GM19193 (cell line): ENCODE data around the gene ZKSCAN4.

Source experiments
- POLR2A ChIP-seq: IDR thresholded peaks from 4 replicates; pipeline ENCODE4 v1.6.1; 2011; ENCODE audit not compliant: insufficient read depth, insufficient read length; ENCODE audit errors: extremely low read depth

Gene ZKSCAN4

DNA sequence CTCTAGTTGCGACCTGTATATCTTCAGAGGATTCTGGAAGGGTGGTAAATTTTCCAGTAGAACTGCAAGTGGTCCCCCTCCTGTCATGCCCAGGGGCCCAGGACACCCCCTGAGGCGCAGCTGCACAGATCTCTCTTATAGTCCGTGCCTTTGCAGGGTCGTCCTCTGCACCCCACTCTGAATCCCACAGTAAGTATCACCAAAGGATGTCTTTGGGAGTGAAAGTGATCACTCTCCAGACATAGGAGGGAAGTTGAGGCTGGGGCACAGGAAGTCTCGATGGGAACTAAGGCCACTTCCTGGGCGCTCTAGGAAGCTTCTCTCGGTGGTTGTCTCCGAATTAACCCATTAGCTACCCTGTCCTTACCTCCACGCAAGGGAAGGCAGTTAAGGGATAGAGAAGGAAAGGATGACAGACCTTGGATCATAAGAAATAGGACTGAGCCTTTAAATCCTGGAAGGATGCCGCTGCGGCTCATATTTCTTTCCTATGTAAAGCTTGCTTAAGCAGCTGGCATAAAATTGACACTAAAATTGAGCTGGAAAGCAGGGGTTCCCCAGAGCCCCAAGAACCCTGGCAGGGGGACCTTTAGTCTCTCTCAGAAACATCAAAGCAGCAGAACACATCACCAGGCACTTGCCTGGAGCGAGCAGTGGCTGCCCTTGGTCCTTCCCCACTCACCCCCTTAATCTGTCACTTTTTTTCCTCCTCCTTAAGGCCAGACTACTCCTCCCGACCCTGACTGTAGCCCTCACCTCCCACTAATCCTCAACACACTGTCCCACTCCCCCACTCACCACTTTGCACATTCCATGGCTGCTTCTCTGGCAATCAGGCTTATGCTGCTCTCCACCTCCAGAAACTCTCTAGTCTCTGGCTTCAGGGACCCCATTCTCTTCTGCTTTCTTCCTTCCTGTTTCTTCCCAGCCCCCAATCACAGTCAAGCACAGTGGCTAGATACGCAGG, at the start of gene ZKSCAN4:
Gene ZKSCAN4, minus strand, starts transcription at position 261 of the 967 bp plus-strand sequence. CDS start 289 bp downstream, outside the sequence.
- TF ChIP-seq POLR2A: peak; percentile 48

DNA sequence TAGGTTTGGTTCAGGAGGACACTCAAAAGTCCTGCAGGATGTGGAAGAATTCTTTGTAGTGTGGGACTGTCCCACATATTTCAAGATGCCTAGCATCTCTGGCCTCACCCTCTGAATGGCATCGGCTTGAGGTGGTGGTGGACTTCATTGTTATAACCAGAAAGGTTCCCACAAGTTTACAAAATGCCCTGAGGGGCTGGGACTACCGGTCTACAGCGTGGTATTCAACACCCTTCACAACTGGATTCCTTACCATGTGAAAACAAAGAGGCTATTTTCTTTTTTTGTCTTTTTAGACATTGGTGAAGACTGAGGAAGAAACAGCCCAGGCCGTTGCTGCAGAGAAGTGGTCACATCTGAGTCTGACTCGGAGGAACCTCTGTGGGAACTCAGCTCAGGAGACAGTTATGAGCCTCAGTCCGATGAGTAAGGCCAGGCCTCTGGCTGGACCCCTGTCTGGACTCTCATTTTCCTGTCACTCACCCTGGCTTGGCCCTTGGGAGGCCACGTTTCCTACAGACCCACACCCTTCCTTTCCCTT, 44.5 kb upstream of the ZKSCAN4 start:
- TF ChIP-seq POLR2A: no peak

DNA sequence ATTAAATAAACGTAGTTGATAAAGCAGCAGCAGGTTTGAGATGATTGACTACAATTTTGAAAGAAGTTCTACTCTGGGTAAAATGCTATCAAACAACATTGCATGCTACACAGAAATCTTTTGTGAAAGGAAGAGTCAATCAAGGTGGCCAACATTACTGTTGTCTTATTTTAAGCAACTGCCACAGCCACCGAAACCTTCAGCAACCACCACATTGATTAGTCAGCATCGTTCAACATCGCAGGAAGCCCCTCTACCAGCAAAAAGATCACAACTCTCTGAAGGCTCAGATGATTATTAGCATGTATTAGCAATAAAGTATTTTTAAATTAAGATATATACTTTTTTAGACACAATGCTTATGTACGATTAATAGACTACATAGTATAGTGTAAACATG, 43.3 kb upstream of the ZKSCAN4 start:
- TF ChIP-seq POLR2A: no peak

DNA sequence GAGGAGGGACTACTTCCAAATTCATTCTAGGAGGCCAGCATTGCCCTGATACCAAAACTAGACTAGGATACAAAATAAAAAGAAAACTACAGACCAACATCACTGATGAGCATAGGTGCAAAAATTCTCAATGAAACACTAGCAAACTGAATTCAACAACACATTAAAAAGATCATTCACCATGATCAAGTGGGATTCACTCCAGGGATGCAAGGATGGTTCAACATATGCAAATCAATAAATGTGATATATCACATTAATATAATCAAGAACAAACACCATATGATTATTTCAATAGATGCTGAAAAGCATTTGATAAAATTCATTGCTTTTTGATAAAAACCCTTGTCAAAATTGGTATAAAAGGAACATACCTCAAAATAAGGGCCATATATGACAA, 39.5 kb upstream of the ZKSCAN4 start:
- no peak for TF ChIP-seq POLR2A

DNA sequence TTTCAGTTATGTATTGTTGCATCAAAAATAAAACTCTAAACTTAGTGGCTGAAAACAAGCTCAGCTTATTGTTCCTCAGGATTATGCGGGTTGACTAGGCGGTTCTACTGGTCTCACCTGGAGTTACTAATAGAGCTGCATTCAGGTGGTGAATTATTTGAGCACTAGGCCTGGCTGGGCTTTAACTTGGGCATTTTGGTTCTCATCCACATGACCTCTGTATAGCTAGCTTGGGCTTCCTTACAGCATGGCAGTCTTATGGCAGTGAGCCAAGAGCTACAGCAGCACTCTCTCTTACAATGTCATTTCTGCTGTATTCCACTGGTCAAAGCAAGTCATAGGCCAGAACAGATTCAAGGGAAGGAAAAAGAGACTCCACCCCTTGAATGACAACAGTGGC, 30.9 kb upstream of the ZKSCAN4 start:
- no peak for TF ChIP-seq POLR2A

DNA sequence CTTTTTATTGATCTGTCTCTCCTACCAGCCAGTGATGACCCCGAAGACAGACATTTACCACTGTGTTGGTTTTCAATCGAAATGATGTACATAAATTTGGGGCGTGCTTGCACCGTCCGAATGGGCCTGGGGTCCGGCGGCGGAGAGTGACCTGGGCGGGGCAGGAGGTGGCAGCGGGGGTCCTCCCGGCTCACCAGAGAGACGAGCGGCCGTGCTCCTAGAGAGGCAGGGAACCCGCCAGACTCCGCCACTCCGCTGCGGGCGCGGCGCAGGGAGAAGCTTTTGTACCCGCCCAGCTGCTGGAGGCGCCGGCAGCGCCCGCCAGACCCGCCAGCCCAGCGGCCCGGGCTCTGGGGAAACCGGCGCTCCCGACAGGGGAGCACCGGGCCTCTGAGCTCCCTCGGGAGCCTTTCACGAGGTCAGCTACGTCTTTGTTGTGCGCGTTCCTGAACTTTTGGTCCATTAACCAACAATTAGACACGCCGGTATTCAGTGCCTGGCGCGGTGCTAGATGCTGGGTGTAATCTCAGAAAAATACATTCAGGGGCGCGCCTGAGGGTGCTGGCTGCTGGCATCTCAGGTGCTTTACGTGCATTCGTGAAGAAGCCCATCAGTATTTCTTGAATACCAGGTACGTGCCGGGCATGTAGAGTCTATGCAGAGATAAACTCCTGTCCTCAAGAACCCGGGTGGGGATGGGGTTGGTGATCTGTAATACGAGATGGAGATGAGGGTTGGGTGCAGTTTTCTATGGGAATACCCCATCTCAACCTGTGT, 29.4 kb upstream of the ZKSCAN4 start, which contains the start of gene PGBD1:
Gene PGBD1, plus strand, starts transcription at position 285 of the 777 bp plus-strand sequence. CDS start 2,242 bp downstream, outside the sequence.
- peak; percentile 77 for TF ChIP-seq POLR2A

GRCh38 chr6:28280595-28281287, 28.7 kb upstream of the ZKSCAN4 start:
- TF ChIP-seq POLR2A: no peak

DNA sequence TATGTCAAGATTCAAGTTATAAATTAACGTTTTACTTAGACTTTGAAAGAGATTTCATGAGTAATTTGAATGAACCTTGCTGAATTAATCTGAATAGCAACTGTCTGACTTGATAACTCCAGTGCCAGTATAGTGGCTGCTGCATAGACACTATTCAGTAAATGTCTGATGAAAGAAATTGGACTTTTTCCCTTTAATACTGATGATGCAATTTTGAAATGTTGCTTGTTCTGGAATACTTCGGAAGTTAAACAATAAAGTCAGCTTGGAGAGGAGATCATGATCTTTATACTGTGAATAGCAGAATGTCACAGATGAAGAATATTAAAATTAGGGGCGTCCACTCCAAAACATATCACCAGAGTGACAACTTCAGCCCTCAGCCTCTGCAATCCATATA, 25.7 kb upstream of the ZKSCAN4 start:
- no peak for TF ChIP-seq POLR2A

GRCh38 chr6:28274888-28275287, 22.8 kb upstream of the ZKSCAN4 start:
- no peak for TF ChIP-seq POLR2A

GRCh38 chr6:28269492-28269891, 17.4 kb upstream of the ZKSCAN4 start:
- TF ChIP-seq POLR2A: no peak

- no peak for TF ChIP-seq POLR2A
Observed at GRCh38 chr6:28267695-28268059, 15.6 kb upstream of the ZKSCAN4 start.

- peak; percentile 80 for TF ChIP-seq POLR2A
Observed at GRCh38 chr6:28266962-28267694, 15.1 kb upstream of the ZKSCAN4 start, which contains the start of gene ZSCAN26. Gene ZSCAN26, plus strand, starts transcription at chr6:28267143. Its CDS starts 4,777 bp downstream, at chr6:28271920.

DNA sequence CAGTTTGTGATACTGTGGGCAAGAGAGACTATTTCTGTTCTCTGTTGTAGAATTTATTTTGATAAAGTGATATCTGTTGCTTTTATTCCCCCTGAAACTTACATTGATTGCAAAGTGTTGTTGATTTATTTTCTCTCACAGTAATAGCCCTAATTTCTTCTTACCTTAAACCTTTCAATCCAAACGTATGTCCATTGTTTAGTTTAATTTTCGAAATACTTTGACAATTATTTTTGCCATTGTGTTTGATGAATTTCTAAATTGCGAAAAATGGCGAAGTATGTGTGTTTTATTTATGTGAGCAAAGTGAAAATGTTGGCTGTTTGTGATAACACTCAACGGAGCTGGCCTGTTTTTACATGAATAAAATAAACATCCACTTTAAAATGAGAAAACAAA, 14.5 kb upstream of the ZKSCAN4 start:
- no peak for TF ChIP-seq POLR2A

- no peak for TF ChIP-seq POLR2A
Observed at GRCh38 chr6:28264834-28265401, 12.8 kb upstream of the ZKSCAN4 start.

- no peak for TF ChIP-seq POLR2A
Observed at GRCh38 chr6:28263922-28264321, 11.9 kb upstream of the ZKSCAN4 start.
